Measurements from ENCODE around the gene MORN1. TPM values are rescaled to one million over a fixed set of nuclear protein-coding genes. Genes with fewer than 3 reads are reported as not detected.

The MORN1 gene
- total and polyA plus RNA-seq, 9 of the 15 experiments (the other 6 are each of a cell fraction or from before 2014, with no cell fraction given): 0.24 to 9.3 (median 4.2) TPM

DNA sequence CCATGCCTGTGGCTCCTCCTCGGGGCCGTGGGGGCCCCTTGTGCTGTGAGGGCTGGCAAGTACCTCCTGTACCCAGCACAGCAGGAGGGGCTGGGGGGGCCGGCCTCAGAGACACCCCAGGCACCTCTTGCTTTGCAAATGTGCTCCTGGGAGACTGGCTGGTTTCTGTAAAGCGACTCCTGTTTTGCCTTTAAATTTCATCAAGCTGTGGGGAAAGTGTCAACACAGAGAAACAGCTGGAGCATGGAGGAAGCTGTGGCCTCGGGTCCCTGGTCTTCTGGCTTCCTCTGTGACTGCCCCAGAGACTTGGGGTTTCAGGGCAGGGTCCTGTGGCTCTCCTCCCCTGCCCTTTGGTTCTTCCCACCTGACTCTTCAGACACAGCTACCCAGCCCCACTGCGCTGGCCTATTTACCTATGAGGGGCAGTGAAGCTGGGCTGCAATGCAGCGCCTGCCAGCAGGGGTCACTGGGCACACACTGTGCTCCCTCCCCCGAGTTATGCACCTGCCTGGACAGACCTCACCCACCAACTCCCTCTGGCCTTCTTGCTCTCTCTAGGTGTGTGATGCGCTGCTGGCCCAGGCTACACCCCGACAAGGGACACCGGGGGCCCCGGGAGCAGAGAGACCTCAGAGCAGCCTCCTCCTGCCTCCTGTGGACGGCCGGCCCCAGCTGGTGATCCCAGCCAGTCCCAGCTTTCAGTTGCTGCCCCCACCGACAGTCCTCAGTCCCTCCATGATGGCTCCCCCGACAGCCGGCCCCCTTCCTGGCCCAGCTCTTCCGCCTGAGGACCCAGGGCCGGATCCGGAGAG is 38.6 kb upstream of the MORN1 start:
- Histone ChIP-seq H3K27me3 (ENCODE audit: control insufficient read depth in 2 of 2, insufficient read depth in 2 of 2, low read length in 2 of 2) (peaks cover 26 to 85% of the 10 kb centered on the region in 2 experiments; a peak in 4 of 5 replicates), H3K9ac (ENCODE audit: insufficient read depth in 1 of 2, low read depth in 2 of 2, low read length in 2 of 2) (no peak overlapping the region), H4K20me1 (replicated peaks; ENCODE audit: control insufficient read depth, insufficient read depth, low read length) (no peaks in the 10 kb centered on the region), H3K4me2 (ENCODE audit: insufficient read depth, low read length) (no peak overlapping the region), H3K9me3 (replicated peaks; ENCODE audit: control insufficient read depth, insufficient read depth, low read depth, low read length) (0 out of 2 replicates have a peak, but pooled peaks cover 5% of the 10 kb centered on the region), H2AFZ (ENCODE audit: low read depth, low read length) (no peak overlapping the region), H3K36me3 (ENCODE audit: control insufficient read depth, insufficient read depth, low read length) (no peaks in the 10 kb centered on the region), H3K27ac (ENCODE audit: extremely low read depth, low read depth, low read length) (no peak overlapping the region), H3K9me1 (ENCODE audit: control insufficient read depth, insufficient read depth, low read length) (no peaks in the 10 kb centered on the region), H3K4me3 (no peak overlapping the region), H3K4me1 (replicated peaks in 1 of 2; ENCODE audit: control insufficient read depth in 2 of 2, insufficient read depth in 2 of 2, low read length in 2 of 2) (peaks cover 0 to 42% of the 10 kb centered on the region in 2 experiments; a peak in 2 of 5 replicates), H3K79me2 (ENCODE audit: control insufficient read depth, insufficient read depth, low read length) (no peaks in the 10 kb centered on the region)
- 10% methylated on average over 20 of the region's 20 CpGs for WGBS (ENCODE audit: insufficient coverage, low coverage, missing lambda C conversion rate)
- DNase-seq (ENCODE audit: extremely low read depth in 1 of 4, low spot score in 3 of 4) (peak; percentile 54 to 61 (median 56)), FAIRE-seq (no peak), ATAC-seq (peak; percentile 73)
- POLR2A ChIA-PET: interaction anchor here (1.0 to 1.7 kb wide), 2 partner anchors 9 to 17 kb away, joined by 3 to 8 read pairs; no protein-coding TSS in a partner anchor
- CTCF ChIA-PET (ENCODE audit: low intra/inter-chr PET ratio): interaction anchor here (0.7 kb wide), 1 partner anchor 55 kb away, joined by 3 read pairs; no protein-coding TSS in a partner anchor
- intact Hi-C loops (cut with micrococcal nuclease) (no loop called here), in situ Hi-C loops (cut with MboI) (no loop called here)
- BruUV-seq (replicated peaks): no TSS peak
- TF ChIP-seq, protein P1, sequence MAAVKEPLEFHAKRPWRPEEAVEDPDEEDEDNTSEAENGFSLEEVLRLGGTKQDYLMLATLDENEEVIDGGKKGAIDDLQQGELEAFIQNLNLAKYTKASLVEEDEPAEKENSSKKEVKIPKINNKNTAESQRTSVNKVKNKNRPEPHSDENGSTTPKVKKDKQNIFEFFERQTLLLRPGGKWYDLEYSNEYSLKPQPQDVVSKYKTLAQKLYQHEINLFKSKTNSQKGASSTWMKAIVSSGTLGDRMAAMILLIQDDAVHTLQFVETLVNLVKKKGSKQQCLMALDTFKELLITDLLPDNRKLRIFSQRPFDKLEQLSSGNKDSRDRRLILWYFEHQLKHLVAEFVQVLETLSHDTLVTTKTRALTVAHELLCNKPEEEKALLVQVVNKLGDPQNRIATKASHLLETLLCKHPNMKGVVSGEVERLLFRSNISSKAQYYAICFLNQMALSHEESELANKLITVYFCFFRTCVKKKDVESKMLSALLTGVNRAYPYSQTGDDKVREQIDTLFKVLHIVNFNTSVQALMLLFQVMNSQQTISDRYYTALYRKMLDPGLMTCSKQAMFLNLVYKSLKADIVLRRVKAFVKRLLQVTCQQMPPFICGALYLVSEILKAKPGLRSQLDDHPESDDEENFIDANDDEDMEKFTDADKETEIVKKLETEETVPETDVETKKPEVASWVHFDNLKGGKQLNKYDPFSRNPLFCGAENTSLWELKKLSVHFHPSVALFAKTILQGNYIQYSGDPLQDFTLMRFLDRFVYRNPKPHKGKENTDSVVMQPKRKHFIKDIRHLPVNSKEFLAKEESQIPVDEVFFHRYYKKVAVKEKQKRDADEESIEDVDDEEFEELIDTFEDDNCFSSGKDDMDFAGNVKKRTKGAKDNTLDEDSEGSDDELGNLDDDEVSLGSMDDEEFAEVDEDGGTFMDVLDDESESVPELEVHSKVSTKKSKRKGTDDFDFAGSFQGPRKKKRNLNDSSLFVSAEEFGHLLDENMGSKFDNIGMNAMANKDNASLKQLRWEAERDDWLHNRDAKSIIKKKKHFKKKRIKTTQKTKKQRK (IDR thresholded peaks at IDR 0.05; ENCODE audit: borderline replicate concordance, low read depth, low read length): no peak
- TF ChIP-seq, protein P2, sequence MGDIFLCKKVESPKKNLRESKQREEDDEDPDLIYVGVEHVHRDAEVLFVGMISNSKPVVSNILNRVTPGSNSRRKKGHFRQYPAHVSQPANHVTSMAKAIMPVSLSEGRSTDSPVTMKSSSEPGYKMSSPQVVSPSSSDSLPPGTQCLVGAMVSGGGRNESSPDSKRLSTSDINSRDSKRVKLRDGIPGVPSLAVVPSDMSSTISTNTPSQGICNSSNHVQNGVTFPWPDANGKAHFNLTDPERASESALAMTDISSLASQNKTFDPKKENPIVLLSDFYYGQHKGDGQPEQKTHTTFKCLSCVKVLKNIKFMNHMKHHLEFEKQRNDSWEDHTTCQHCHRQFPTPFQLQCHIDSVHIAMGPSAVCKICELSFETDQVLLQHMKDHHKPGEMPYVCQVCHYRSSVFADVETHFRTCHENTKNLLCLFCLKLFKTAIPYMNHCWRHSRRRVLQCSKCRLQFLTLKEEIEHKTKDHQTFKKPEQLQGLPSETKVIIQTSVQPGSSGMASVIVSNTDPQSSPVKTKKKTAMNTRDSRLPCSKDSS (IDR thresholded peaks at IDR 0.05; ENCODE audit: low read depth, partially characterized antibody): peak; percentile 34
- TF ChIP-seq, protein P3, sequence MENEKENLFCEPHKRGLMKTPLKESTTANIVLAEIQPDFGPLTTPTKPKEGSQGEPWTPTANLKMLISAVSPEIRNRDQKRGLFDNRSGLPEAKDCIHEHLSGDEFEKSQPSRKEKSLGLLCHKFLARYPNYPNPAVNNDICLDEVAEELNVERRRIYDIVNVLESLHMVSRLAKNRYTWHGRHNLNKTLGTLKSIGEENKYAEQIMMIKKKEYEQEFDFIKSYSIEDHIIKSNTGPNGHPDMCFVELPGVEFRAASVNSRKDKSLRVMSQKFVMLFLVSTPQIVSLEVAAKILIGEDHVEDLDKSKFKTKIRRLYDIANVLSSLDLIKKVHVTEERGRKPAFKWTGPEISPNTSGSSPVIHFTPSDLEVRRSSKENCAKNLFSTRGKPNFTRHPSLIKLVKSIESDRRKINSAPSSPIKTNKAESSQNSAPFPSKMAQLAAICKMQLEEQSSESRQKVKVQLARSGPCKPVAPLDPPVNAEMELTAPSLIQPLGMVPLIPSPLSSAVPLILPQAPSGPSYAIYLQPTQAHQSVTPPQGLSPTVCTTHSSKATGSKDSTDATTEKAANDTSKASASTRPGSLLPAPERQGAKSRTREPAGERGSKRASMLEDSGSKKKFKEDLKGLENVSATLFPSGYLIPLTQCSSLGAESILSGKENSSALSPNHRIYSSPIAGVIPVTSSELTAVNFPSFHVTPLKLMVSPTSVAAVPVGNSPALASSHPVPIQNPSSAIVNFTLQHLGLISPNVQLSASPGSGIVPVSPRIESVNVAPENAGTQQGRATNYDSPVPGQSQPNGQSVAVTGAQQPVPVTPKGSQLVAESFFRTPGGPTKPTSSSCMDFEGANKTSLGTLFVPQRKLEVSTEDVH (IDR thresholded peaks at IDR 0.05; ENCODE audit: low read depth, partially characterized antibody): no peak
- TF ChIP-seq, protein P4, sequence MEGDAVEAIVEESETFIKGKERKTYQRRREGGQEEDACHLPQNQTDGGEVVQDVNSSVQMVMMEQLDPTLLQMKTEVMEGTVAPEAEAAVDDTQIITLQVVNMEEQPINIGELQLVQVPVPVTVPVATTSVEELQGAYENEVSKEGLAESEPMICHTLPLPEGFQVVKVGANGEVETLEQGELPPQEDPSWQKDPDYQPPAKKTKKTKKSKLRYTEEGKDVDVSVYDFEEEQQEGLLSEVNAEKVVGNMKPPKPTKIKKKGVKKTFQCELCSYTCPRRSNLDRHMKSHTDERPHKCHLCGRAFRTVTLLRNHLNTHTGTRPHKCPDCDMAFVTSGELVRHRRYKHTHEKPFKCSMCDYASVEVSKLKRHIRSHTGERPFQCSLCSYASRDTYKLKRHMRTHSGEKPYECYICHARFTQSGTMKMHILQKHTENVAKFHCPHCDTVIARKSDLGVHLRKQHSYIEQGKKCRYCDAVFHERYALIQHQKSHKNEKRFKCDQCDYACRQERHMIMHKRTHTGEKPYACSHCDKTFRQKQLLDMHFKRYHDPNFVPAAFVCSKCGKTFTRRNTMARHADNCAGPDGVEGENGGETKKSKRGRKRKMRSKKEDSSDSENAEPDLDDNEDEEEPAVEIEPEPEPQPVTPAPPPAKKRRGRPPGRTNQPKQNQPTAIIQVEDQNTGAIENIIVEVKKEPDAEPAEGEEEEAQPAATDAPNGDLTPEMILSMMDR (IDR thresholded peaks at IDR 0.05 in 2 of 3, conservative IDR thresholded peaks at IDR 0.05 in 1 of 3; ENCODE audit: insufficient read depth in 2 of 3, low read depth in 1 of 3, low read length in 3 of 3): peak; percentile 58 to 65 (median 60)
- TF ChIP-seq ZNF75A (CRISPR knock-in tag; IDR thresholded peaks at IDR 0.05) (no peak), CBX1 (IDR thresholded peaks at IDR 0.05; ENCODE audit: low read depth) (peak; percentile 50; the same call in 1 of the 2 replicates), TRIM28 (IDR thresholded peaks at IDR 0.05) (peak; percentile 85), FOXA3 (CRISPR knock-in tag; conservative IDR thresholded peaks at IDR 0.05 in 1 of 2, IDR thresholded peaks at IDR 0.05 in 1 of 2) (peak in 1 of 2 experiments; percentile 81; a peak in 2 of 4 replicates)

Measured in K562 (cell line).